Peyer's patch (tissue), 4 donors: ENCODE measurements around the gene GSTP1. TPM values are rescaled to one million over a fixed set of nuclear protein-coding genes. Genes with fewer than 3 reads are reported as not detected.

Source experiments
- DNase-seq, 3 donors: peaks; one replicate each; pipeline ENCODE4 v3.0.0-alpha.2; 2017 to 2019
- H3K27ac ChIP-seq, 4 donors: fragments of 200-600 bp; sonication (generic); one replicate each; pipeline ENCODE4 v1.5.1; 2016 to 2019
- H3K27me3 ChIP-seq, 2 donors: fragments of 200-600 bp; sonication (generic); one replicate each; pipeline ENCODE4 v1.5.1; 2019
- H3K36me3 ChIP-seq, 3 donors: fragments of 200-600 bp; sonication (generic); one replicate each; pipeline ENCODE4 v1.5.1; 2016 to 2019
- H3K4me1 ChIP-seq, 4 donors: fragments of 200-600 bp; sonication (generic); one replicate each; pipeline ENCODE4 v1.5.1; 2016 to 2019
- H3K4me3 ChIP-seq, 4 donors: fragments of 200-600 bp; sonication (generic); 1 replicate in 3 of 4; 2 replicates in 1 of 4; pipeline ENCODE4 v1.5.1; 2016 to 2019; ENCODE audit warnings: mild to moderate bottlenecking in 1 of 4
- H3K9me3 ChIP-seq, 4 donors: fragments of 200-600 bp; sonication (generic); one replicate each; pipeline ENCODE4 v1.5.1; 2016 to 2019; ENCODE audit warnings: mild to moderate bottlenecking in 1 of 4
- CTCF ChIP-seq, 6 experiments: fragments of 450-650 bp in 4 of 6; fragments of 200-600 bp in 2 of 6; sonication (generic) in 1 of 6; IDR thresholded peaks; one replicate each; pipeline ENCODE4 v1.5.1; 2017 to 2019; ENCODE audit warnings: antibody characterized with exemption in 6 of 6, mild to moderate bottlenecking in 3 of 6, moderate library complexity in 1 of 6
- POLR2A ChIP-seq, 2 donors: fragments of 450-650 bp; IDR thresholded peaks; one replicate each; pipeline ENCODE4 v1.5.1; 2017; ENCODE audit warnings: antibody characterized with exemption in 2 of 2, mild to moderate bottlenecking in 2 of 2, moderate library complexity in 2 of 2
- total RNA-seq, 4 donors: library from RNA; depleted of rRNA; stranded (reverse); fragments of >200 nt; gene quantifications; one replicate each; pipeline ENCODE4 v1.1.0, GENCODE V29; 2016

GSTP1 gene
- total RNA-seq, 4 donors from 2014 or later, result 237 to 451 (median 419) TPM

GRCh38 chr11:67629386-67630227 is 46.0 kb downstream of the GSTP1 start, which contains the start of gene NUDT8:
NUDT8 (minus strand) TSS chr11:67629937; CDS start chr11:67629911, 26 bp downstream.
- Histone ChIP-seq H3K9me3 (no peaks in the 10 kb centered on the region), H3K27ac (peak within 1 kb of the TSS; percentile 90 to 100 (median 99)), H3K4me1 (peaks cover 5 to 41% (median 9%) of the 10 kb centered on the region in 4 donors), H3K36me3 (no peaks in the 10 kb centered on the region), H3K27me3 (no peaks in the 10 kb centered on the region), H3K4me3 (peak within 1 kb of the TSS; percentile 57 to 81 (median 70))
- TF ChIP-seq CTCF (IDR thresholded peaks at IDR 0.05) (peak; percentile 91 to 95 (median 94)), POLR2A (IDR thresholded peaks at IDR 0.05) (peak; percentile 47 to 79)
- DNase-seq, result peak; percentile 86 to 96 (median 90)

GRCh38 chr11:67630228-67630942 is 46.8 kb downstream of the GSTP1 start:
- H3K9me3 ChIP-seq, result no peaks in the 10 kb centered on the region
- TF ChIP-seq POLR2A (IDR thresholded peaks at IDR 0.05), result peak; percentile 93 to 97
- TF ChIP-seq CTCF (IDR thresholded peaks at IDR 0.05), result peak; percentile 31 to 91 (median 78)
- H3K27me3 ChIP-seq, result no peaks in the 10 kb centered on the region
- peak overlapping the region; percentile 57 to 81 (median 70) for H3K4me3 ChIP-seq
- no peaks in the 10 kb centered on the region for H3K36me3 ChIP-seq
- peak; percentile 99 to 100 (median 100) for DNase-seq
- peaks cover 5 to 46% (median 9%) of the 10 kb centered on the region in 4 donors for H3K4me1 ChIP-seq
- H3K27ac ChIP-seq, result peak overlapping the region; percentile 90 to 100 (median 99)

- H3K9me3 ChIP-seq, result no peaks in the 10 kb centered on the region
- TF ChIP-seq CTCF (IDR thresholded peaks at IDR 0.05) (no peak), POLR2A (IDR thresholded peaks at IDR 0.05) (no peak)
- peaks cover 5 to 46% (median 9%) of the 10 kb centered on the region in 4 donors for H3K4me1 ChIP-seq
- peak overlapping the region; percentile 90 to 100 (median 99) for H3K27ac ChIP-seq
- H3K4me3 ChIP-seq, result peak overlapping the region; percentile 57 to 81 (median 70)
- H3K27me3 ChIP-seq, result no peaks in the 10 kb centered on the region
- peak in 1 of 3 donors; percentile 54 for DNase-seq
- H3K36me3 ChIP-seq, result no peaks in the 10 kb centered on the region
Measured at GRCh38 chr11:67630943-67631331, 47.3 kb downstream of the GSTP1 start.

- peak overlapping the region in 3 of 4 donors; percentile 90 to 100 (median 100) for H3K27ac ChIP-seq
- H3K9me3 ChIP-seq, result no peaks in the 10 kb centered on the region
- TF ChIP-seq POLR2A (IDR thresholded peaks at IDR 0.05), result no peak
- TF ChIP-seq CTCF (IDR thresholded peaks at IDR 0.05), result no peak
- peak in 2 of 3 donors; percentile 73 to 79 for DNase-seq
- no peaks in the 10 kb centered on the region for H3K27me3 ChIP-seq
- H3K4me1 ChIP-seq, result peaks cover 5 to 46% (median 9%) of the 10 kb centered on the region in 4 donors
- no peaks in the 10 kb centered on the region for H3K36me3 ChIP-seq
- H3K4me3 ChIP-seq, result peak overlapping the region in 1 of 4 donors; percentile 64
Measured at GRCh38 chr11:67631411-67631810, 47.8 kb downstream of the GSTP1 start.

- DNase-seq, result no peak
- Histone ChIP-seq H3K9me3 (no peaks in the 10 kb centered on the region), H3K4me3 (peak overlapping the region in 1 of 4 donors; percentile 64), H3K36me3 (no peaks in the 10 kb centered on the region), H3K27ac (peak overlapping the region in 3 of 4 donors; percentile 90 to 100 (median 100)), H3K27me3 (no peaks in the 10 kb centered on the region), H3K4me1 (peaks cover 5 to 46% (median 9%) of the 10 kb centered on the region in 4 donors)
- TF ChIP-seq CTCF (IDR thresholded peaks at IDR 0.05) (no peak), POLR2A (IDR thresholded peaks at IDR 0.05) (no peak)
Measured at GRCh38 chr11:67631853-67632174, 48.2 kb downstream of the GSTP1 start.
